Choroid plexus epithelial cell (primary cell): ENCODE results near the gene CNTFR.
"Not testable (repeated sequence)": the region's sequence is repeated elsewhere in the genome, so short reads cannot be mapped to it uniquely, and the experiment has no call there.

Source experiments
- DNase-seq: peaks from one replicate; pipeline ENCODE4 v3.0.0-alpha.2; 2010; ENCODE audit warnings: low read depth
- H3K4me3 ChIP-seq: 2 replicates; pipeline ENCODE4 v1.5.1; 2011; ENCODE audit warnings: low read depth, mild to moderate bottlenecking, control low read depth, low read length, moderate library complexity
- TF ChIP-seq, protein P1 (sequence below): conservative IDR thresholded peaks from 2 replicates; pipeline ENCODE4 v1.5.1; 2011; ENCODE audit warnings: low read depth, mild to moderate bottlenecking, control low read depth, inconsistent platforms, low read length, moderate library complexity

CNTFR gene

DNA sequence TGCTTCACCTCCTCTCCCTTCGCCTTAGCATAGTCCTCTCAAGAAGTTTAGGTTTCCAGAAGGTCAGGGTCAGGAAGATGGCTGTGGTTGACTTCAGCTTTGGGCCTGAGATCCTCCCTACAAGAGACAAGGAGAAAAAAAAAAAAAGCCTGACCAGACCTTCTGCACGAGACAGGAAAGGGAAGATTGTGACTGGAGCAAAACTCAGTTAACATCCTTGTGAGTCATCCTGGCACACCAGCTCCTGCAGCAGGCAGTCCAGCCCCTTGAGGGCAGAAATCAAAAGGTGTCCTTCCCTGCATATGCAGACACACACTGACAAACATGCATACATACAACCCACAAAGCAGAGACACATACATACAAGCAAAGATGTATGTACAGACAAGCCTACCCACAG lies 48.7 kb downstream of the CNTFR start:
- TF ChIP-seq, protein P1, sequence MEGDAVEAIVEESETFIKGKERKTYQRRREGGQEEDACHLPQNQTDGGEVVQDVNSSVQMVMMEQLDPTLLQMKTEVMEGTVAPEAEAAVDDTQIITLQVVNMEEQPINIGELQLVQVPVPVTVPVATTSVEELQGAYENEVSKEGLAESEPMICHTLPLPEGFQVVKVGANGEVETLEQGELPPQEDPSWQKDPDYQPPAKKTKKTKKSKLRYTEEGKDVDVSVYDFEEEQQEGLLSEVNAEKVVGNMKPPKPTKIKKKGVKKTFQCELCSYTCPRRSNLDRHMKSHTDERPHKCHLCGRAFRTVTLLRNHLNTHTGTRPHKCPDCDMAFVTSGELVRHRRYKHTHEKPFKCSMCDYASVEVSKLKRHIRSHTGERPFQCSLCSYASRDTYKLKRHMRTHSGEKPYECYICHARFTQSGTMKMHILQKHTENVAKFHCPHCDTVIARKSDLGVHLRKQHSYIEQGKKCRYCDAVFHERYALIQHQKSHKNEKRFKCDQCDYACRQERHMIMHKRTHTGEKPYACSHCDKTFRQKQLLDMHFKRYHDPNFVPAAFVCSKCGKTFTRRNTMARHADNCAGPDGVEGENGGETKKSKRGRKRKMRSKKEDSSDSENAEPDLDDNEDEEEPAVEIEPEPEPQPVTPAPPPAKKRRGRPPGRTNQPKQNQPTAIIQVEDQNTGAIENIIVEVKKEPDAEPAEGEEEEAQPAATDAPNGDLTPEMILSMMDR: no peak
- peak; percentile 68 for DNase-seq
- no peak overlapping the region for H3K4me3 ChIP-seq

GRCh38 chr9:34536685-34537084 lies 52.8 kb downstream of the CNTFR start:
- H3K4me3 ChIP-seq: no peak overlapping the region
- no peak for DNase-seq
- TF ChIP-seq, protein P1: no peak

DNA sequence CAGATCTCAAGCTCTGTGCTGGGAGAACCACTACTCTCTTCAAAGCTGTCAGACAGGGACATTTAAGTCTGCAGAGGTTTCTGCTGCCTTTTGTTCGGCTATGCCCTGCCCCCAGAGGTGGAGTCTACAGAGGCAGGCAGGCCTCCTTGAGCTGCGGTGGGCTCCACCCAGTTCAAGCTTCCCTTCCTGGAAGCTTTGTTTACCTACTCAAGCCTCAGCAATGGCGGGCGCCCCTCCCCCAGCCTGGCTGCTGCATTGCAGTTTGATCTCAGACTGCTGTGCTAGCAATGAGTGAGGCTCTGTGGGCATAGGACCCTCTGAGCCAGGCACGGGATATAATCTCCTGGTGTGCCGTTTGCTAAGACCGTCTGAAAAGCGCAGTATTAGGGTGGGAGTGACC lies 57.5 kb downstream of the CNTFR start:
- not testable (repeated sequence) for H3K4me3 ChIP-seq, DNase-seq

DNA sequence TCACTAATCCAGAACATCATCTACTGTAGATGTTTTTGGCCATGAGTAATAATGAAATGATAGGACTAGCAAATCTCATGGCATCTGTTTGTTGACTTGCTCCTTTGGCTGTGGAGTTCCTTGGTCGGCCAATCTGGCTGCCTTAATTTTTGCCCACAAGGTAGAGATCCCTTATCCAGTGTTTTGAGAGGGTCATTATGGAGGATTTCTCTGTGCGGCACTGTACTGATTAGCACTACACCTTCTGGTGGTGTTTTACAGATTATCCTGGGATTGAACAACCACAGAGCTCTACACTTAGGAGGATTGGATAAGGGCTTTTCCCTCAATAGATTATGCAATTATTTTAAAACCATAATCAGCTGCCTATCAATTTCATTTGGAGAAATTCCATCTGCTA lies 63.5 kb downstream of the CNTFR start:
- TF ChIP-seq, protein P1: no peak
- DNase-seq: no peak
- no peak overlapping the region for H3K4me3 ChIP-seq

GRCh38 chr9:34524349-34524748 lies 65.2 kb downstream of the CNTFR start:
- no peak overlapping the region for H3K4me3 ChIP-seq
- TF ChIP-seq, protein P1: no peak
- DNase-seq: peak; percentile 40

- peak within 1 kb of the TSS; percentile 43 for H3K4me3 ChIP-seq
- TF ChIP-seq, protein P1: no peak
- peak; percentile 87 for DNase-seq
These were observed 66.3 kb downstream of the CNTFR start, which contains the start of gene ENHO for GRCh38 chr9:34522971-34523797. TSS of gene ENHO (minus strand) at chr9:34522990. CDS start at chr9:34521695, 1,295 bp downstream.

- peak overlapping the region; percentile 43 for H3K4me3 ChIP-seq
- DNase-seq: no peak
- TF ChIP-seq, protein P1: no peak
These were observed 67.2 kb downstream of the CNTFR start for GRCh38 chr9:34522091-34522887.
